ENCODE measurements around the gene CIT.

DNA sequence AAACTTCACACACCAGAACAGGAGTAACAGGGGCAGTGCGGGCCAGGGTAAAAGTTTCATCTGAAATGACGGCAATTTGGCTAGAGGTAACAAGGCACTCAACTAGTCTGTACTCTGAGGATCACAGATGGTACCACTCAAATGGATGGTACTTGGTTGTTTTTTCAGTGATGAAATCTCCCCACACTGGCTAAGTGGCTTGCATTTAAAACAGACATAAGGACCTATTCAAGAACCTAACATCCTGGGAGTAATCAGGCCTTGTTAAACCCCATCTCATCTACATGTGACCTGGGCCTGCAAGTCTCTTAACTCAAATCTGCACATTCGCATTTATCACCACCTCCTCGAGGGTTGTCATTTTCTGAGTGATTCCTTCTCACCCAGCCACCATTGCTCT lies 118.4 kb downstream of the CIT start:
- TF ChIP-seq CTCF (IDR thresholded peaks at IDR 0.05) (no peak), POLR2A (IDR thresholded peaks at IDR 0.05) (no peak)

All from lower leg skin (tissue), 3 donors.